ENCODE measurements around the gene DNAJC22. TPM values are rescaled to one million over a fixed set of nuclear protein-coding genes. Genes with fewer than 3 reads are reported as not detected.
A peak's percentile ranks its signal among the peaks of the same experiment; 100 is the strongest.
"Not testable (repeated sequence)": the region's sequence is repeated elsewhere in the genome, so short reads cannot be mapped to it uniquely, and the experiment has no call there.

Gene DNAJC22
- total RNA-seq, 1 donor from 2014 or later, result not detected

DNA sequence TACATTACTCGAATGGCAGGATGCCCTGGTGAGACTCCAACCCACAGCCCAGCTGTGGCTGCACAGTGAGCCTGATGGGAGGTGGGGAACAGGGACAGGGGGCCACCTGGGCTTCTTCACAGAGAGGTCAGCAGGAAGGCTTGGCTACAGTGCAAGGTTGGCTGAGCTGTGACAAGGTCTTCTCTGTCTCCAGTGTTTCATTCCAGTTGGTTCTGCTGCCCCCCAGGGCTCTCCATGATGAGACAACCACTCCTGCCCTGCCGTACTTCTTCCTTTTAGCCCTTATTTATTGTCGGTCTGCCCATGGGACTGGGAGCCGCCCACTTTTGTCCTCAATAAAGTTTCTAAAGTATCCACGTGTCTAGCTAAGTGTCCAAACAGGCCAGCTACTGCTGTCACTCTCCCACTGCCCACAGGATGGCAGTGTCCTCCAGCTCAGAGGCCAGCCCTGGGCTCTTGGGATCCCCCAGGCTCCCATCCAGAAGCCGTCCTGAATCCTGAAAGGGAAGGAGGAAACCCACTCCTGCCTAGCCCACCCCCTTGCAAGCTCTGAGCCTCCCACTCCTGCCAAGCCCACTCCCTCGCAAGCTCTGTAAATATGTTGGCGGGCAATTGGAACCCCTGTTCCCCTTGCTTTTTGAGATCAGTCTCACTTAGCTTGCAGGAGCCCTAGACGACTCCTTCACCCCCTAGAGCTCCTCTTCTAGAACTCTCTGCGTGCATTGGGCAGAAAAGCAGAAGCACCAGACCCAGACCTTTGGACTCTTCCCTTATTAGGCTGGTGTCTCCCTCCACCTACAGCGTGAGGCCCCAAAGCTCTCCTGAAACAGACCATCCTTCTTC is 15.1 kb upstream of the DNAJC22 start:
- POLR2A ChIA-PET, result interaction anchor here (0.6 kb wide), 1 partner anchor 183 kb away, joined by 6 read pairs; no protein-coding TSS in a partner anchor
- intact Hi-C loops (cut with micrococcal nuclease), result loop anchor here (2.0 kb wide), 1 partner anchor 15 kb away; the partner anchor contains the start of gene DNAJC22
- CTCF ChIA-PET, result interaction anchor here (0.7 to 8.9 kb wide), 10 partner anchors 9 to 291 kb away, joined by 3 to 59 read pairs (median 8); partner anchors contain the start of genes DNAJC22, PRPF40B and TROAP
- Mint-ChIP-seq H3K27ac (no peak overlapping the region), H3K4me1 (peaks cover 16% of the 10 kb centered on the region), H3K4me3 (no peak overlapping the region), H3K9me3 (no peaks in the 10 kb centered on the region), H3K27me3 (peaks cover 33% of the 10 kb centered on the region), H3K36me3 (ENCODE audit: low read depth) (no peaks in the 10 kb centered on the region)
- TF ChIP-seq, protein P1, sequence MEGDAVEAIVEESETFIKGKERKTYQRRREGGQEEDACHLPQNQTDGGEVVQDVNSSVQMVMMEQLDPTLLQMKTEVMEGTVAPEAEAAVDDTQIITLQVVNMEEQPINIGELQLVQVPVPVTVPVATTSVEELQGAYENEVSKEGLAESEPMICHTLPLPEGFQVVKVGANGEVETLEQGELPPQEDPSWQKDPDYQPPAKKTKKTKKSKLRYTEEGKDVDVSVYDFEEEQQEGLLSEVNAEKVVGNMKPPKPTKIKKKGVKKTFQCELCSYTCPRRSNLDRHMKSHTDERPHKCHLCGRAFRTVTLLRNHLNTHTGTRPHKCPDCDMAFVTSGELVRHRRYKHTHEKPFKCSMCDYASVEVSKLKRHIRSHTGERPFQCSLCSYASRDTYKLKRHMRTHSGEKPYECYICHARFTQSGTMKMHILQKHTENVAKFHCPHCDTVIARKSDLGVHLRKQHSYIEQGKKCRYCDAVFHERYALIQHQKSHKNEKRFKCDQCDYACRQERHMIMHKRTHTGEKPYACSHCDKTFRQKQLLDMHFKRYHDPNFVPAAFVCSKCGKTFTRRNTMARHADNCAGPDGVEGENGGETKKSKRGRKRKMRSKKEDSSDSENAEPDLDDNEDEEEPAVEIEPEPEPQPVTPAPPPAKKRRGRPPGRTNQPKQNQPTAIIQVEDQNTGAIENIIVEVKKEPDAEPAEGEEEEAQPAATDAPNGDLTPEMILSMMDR (IDR thresholded peaks at IDR 0.05), result no peak
- ATAC-seq (ENCODE audit: low read depth) (no peak), DNase-seq (no peak)

DNA sequence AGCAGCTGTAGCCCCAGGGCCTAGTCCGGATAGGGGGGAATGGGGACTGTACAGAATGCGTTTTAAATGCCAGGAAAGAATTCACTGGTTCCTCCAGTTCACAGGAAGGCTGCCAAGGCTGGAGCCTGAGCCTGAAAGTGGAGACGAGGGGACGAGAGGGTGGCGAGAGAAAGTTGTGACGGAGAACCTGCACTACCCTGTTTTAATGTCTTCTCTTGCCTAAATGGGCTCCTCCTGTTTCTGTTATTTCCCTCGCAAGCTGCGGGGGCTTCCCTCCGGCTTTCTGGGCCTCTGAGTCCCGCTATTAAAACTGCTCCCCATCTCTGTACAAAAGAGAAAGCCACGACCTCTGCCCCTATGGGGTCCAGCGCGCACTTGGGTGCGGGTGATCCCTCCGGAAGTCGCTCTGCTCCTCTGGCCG is 14.2 kb upstream of the DNAJC22 start:
- POLR2A ChIA-PET, result interaction anchor here (0.6 kb wide), 1 partner anchor 182 kb away, joined by 6 read pairs; no protein-coding TSS in a partner anchor
- intact Hi-C loops (cut with micrococcal nuclease), result loop anchor here (2.0 kb wide), 1 partner anchor 14 kb away; the partner anchor contains the start of gene DNAJC22
- TF ChIP-seq, protein P1 (IDR thresholded peaks at IDR 0.05), result no peak
- peaks cover 24% of the 10 kb centered on the region for H3K4me1 Mint-ChIP-seq
- H3K4me3 Mint-ChIP-seq, result no peak overlapping the region
- no peak overlapping the region for H3K27ac Mint-ChIP-seq
- no peaks in the 10 kb centered on the region for H3K9me3 Mint-ChIP-seq
- H3K27me3 Mint-ChIP-seq, result peaks cover 39% of the 10 kb centered on the region
- ATAC-seq (ENCODE audit: low read depth), result no peak
- H3K36me3 Mint-ChIP-seq (ENCODE audit: low read depth), result no peaks in the 10 kb centered on the region
- DNase-seq, result no peak
- CTCF ChIA-PET, result interaction anchor here (1.2 to 8.9 kb wide), 6 partner anchors 10 to 290 kb away, joined by 4 to 59 read pairs (median 20); partner anchors contain the start of genes DNAJC22, PRPF40B and TROAP

DNA sequence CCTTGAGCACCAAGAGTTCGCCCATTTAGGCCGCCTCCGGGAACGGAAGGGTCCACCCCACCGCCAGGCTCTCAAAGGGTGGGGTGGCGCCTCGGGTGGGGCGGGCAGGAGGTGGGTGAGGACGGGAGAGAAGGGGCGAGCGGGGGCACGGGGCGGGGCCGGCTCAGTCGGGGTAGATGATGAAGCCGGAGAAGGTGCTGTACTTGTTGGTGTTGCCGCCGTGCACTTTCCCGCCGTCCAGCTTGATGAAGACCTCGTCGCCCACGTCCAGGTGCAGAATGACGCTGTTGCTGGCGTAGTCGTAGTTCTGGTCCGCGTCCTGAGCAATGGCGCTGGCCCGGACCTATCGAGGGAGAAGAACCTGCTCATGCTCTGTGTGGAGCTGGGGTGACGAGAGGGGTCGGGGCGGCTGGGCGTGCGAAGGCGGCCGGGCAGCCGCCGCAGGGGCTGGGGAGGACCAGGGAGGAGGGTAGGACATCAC is 13.8 kb upstream of the DNAJC22 start:
- H3K27ac Mint-ChIP-seq, result no peak overlapping the region
- TF ChIP-seq, protein P1 (IDR thresholded peaks at IDR 0.05), result no peak
- H3K27me3 Mint-ChIP-seq, result peaks cover 44% of the 10 kb centered on the region
- DNase-seq (no peak), ATAC-seq (ENCODE audit: low read depth) (no peak)
- no peaks in the 10 kb centered on the region for H3K36me3 Mint-ChIP-seq (ENCODE audit: low read depth)
- peak overlapping the region; percentile 67 for H3K4me3 Mint-ChIP-seq
- POLR2A ChIA-PET, result interaction anchor here (0.6 to 0.7 kb wide), 2 partner anchors 8 to 334 kb away, joined by 8 to 10 read pairs; no protein-coding TSS in a partner anchor
- intact Hi-C loops (cut with micrococcal nuclease), result loop anchor here (2.0 kb wide), 1 partner anchor 14 kb away; the partner anchor contains the start of gene DNAJC22
- CTCF ChIA-PET, result interaction anchor here (1.1 to 8.9 kb wide), 4 partner anchors 10 to 180 kb away, joined by 3 to 59 read pairs (median 30); partner anchors contain the start of gene DNAJC22
- no peaks in the 10 kb centered on the region for H3K9me3 Mint-ChIP-seq
- H3K4me1 Mint-ChIP-seq, result peaks cover 29% of the 10 kb centered on the region

DNA sequence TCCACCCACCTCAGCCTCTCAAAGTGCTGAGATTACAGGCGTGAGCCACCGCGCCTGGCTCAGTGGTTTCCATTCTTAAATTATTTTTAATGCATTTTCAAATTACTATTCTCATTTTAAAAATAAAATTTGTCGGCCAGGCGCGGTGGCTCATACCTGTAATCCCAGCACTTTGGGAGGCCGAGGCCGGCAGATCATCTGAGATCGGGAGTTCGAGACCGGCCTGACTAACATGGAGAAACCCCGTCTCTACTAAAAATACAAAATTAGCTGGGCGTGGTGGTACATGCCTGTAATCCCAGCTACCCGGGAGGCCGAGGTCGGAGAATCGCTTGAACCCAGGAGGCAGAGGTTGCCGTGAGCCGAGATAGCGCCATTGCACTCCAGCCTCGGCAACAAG is 12.9 kb upstream of the DNAJC22 start:
- ATAC-seq (ENCODE audit: low read depth); DNase-seq; H3K36me3 Mint-ChIP-seq (ENCODE audit: low read depth); H3K4me3 Mint-ChIP-seq; H3K27ac Mint-ChIP-seq; H3K9me3 Mint-ChIP-seq; POLR2A ChIA-PET: not testable (repeated sequence)
- CTCF ChIA-PET, result interaction anchor here (1.1 to 8.9 kb wide), 5 partner anchors 9 to 179 kb away, joined by 3 to 59 read pairs (median 28); partner anchors contain the start of gene DNAJC22
- Mint-ChIP-seq H3K4me1 (peaks cover 31% of the 10 kb centered on the region), H3K27me3 (peaks cover 49% of the 10 kb centered on the region)
- intact Hi-C loops (cut with micrococcal nuclease), result loop anchor here (1.0 to 2.0 kb wide), 2 partner anchors 9 to 13 kb away; partner anchors contain the start of gene DNAJC22

DNA sequence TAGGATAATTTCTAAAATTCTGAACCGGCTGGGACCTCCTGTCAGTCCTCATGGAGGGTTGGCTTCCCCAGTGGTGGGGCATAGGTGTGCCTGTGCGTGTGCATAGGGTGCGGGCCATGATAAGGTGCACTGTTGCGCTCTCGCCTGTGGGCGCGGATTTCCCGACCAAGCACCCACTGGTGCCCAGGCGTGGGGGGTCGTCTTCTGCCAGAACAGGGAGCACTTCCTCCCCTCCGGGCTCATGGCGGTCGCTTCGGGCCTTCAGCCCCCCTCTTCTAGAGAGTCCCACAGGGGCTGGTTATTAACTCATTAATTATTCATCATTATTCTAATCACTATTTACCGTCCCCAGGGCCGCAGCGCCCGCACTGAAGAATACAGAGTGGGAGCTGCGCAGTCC is 12.5 kb upstream of the DNAJC22 start:
- Mint-ChIP-seq H3K27ac (no peak overlapping the region), H3K4me3 (no peak overlapping the region), H3K4me1 (peaks cover 31% of the 10 kb centered on the region), H3K9me3 (no peaks in the 10 kb centered on the region), H3K36me3 (ENCODE audit: low read depth) (no peaks in the 10 kb centered on the region), H3K27me3 (peaks cover 50% of the 10 kb centered on the region)
- intact Hi-C loops (cut with micrococcal nuclease), result loop anchor here (1.0 kb wide), 1 partner anchor 8 kb away; no protein-coding TSS in a partner anchor
- POLR2A ChIA-PET, result interaction anchor here (1.4 kb wide), 1 partner anchor 37 kb away, joined by 3 read pairs; no protein-coding TSS in a partner anchor
- ATAC-seq (ENCODE audit: low read depth) (no peak), DNase-seq (no peak)
- CTCF ChIA-PET, result interaction anchor here (1.1 to 8.9 kb wide), 6 partner anchors 9 to 39 kb away, joined by 3 to 59 read pairs (median 4); partner anchors contain the start of genes DNAJC22 and TROAP
- TF ChIP-seq, protein P1 (IDR thresholded peaks at IDR 0.05), result no peak
